HG03175 (cell line): ENCODE measurements around the gene IGF1R.

Experiments used
- ATAC-seq: cut with Tn5 transposase; IDR thresholded peaks from one replicate; pipeline ENCODE4 v1.9.1; 2021; ENCODE audit warnings: mild to moderate bottlenecking, moderate library complexity; ENCODE audit not compliant: unreplicated experiment

IGF1R gene

DNA sequence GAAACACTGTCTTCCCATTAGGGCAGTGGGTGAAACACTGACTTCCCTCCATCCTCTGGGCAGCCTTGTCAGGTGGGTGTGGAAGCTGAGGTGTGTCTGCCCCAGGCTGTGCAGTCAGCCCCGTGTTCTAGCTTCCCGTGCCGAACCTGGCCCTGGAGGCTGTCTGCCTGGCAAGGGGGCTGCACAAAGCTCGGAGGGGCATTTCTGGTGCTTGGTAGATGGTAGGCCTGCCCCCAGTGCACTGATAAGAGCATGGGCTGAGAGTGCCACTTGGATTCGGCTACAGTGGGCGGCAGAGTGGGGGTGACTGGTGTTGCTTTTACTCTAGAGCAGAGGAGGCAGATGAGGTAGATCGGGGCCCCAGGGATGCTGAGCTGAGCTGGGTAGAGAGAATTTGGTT, 21.3 kb downstream of the IGF1R start:
- ATAC-seq = no peak

DNA sequence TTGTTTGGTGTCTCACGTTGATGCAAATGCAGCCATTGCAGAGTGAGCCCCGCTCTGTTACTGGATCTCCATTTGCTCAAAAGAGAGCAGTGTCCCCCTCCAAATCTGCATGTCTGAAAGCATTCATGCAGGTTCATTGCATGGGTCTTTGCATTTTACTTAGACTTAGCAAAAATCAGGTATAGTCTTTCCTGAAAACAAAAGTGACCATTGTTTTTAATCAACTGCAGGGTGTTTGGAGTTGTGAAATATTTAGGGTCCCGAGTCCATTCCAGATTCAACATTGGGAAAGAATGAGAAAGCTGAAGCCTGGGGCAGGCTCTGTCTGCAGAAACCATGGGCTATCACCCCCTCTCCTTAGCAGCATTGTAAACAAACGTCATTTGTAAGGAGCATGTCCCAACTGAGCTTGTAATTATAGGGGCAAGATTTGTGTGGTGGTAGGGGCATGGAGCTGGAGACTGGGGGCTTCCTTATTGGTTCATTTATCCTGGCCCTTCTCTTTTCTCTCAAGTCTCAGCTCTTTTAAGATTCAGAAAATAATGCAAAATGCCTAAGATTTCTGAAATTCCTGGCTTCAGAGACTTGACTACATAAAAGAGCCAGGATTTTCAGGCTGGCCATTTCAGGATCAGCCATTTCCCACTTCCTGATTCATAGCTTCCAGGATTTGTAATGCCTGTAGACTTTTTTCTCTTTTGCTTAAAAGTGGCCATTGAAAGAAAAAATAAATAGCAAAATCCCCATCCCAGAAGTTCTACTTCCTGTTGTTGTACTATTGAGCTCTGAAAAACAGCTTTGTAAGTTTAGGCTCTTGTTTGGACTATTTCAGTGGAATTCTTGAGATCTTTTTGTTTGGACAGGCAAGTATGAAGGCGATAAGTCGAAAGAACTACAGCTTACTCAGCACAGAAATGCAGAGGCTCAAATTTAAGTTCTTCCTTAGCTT, 23.0 kb downstream of the IGF1R start:
- ATAC-seq = no peak

DNA sequence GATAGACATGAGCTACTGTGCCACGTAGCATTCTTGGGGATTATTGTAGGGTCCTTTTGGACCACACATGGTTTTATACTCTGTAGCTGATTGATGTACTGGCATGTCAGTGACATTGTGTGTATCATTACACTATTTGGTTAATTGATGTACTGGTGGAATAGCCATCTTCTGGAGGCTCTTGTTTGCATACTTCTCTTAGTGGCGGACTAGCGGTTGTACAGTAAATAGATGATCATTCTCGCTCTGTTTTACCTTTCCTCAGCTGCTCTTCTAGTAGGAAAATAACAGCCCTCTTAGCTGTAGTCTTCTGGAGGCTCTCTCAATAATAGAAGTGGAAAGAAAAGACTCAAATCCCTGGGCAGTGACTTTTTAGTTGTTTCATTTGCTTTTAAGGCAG, 24.8 kb downstream of the IGF1R start:
- no peak for ATAC-seq

GRCh38 chr15:98674336-98674735, 26.0 kb downstream of the IGF1R start:
- ATAC-seq = no peak

DNA sequence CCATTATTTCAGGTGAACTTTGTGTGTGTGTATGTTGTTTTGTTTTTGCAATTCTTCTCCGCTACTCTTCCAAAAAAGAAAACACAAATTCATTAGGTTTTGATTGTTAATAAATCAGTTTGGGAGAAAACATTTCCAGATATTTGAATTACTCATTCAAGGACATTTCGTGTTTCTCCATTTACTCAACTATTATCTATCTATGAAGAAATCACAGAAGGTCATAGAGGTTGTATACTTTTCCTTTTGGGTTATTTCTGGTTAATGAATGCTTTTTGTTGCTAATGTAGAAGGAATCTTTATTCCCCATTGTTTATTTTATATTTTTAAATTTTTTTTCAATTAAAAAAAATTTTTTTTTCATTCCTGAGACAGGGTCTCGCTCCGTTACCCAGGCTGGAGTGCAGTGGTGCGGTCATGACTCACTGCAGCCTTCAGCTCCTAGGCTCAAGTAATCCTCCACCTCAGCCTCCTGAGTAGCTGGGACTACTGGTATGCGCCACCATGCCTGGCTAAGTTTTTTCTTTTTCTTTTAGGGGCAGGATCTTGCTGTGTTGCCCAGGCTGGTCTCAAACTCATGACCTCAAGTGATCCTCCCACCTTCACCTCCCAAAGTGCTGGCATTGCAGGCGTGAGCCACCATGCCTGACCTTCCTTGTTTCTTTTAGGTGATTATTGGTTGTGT, 28.4 kb downstream of the IGF1R start:
- ATAC-seq = no peak

- no peak for ATAC-seq
Measured at GRCh38 chr15:98677345-98678059, 29.2 kb downstream of the IGF1R start.

DNA sequence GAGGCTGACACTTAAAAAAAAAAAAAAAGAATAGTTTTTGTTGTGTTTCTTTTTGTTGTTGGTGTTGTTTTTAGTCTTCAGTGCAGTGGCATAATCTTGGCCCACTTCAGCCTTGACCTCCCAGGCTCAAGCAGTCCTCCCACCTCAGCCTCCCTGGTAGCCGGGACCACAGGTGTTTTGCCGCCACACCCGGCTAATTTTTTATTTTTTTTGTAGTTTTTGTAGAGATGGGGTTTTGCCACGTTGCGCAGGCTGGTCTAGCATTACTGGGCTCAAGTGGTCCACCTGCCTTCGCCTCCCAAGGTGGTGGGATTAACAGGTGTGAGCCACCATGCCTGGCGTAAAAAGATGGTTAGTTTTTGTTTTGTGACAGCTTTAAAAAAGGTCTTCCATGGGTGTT, 30.1 kb downstream of the IGF1R start:
- no peak for ATAC-seq

DNA sequence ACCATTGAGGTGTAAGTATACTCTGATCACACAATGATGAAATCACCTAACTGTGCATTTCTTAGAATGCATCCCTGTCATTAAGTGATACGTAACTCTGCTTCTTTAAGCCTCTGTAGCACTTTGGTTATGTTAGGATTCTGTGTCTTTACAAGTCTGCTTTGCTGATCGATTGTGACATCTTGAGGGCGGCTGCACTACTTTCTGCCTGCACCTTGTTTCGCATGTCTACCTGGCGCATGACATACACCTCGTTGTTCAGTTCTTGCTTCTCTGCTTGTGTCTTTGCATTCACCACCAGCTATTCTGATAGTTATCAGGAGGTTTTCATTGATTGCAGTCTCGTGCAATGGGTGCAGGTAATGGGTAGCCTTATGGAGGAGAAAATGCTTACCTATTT, 32.7 kb downstream of the IGF1R start:
- no peak for ATAC-seq

- ATAC-seq = no peak
Measured at GRCh38 chr15:98682992-98683701, 34.8 kb downstream of the IGF1R start.

DNA sequence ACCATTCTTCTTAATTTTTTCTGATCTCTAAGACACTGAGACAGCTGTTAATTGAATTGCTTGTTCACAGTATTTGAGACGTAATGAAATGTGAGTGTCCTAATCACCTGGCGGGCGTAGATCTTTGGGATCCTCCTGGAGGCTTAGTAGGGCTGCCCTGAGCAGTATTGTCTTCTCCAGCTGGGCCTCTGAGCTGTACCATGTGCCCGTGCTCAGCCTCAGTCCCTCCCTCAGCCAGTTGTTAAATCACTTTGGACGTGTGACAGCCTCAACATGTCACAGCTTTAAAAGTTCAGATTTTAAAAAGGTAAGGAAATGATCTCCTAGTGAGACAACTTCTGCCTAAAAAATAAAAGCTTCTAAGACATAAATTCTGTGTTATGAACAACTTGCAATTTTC, 35.5 kb downstream of the IGF1R start:
- no peak for ATAC-seq

- ATAC-seq = no peak
Measured at GRCh38 chr15:98684436-98684835, 36.1 kb downstream of the IGF1R start.

DNA sequence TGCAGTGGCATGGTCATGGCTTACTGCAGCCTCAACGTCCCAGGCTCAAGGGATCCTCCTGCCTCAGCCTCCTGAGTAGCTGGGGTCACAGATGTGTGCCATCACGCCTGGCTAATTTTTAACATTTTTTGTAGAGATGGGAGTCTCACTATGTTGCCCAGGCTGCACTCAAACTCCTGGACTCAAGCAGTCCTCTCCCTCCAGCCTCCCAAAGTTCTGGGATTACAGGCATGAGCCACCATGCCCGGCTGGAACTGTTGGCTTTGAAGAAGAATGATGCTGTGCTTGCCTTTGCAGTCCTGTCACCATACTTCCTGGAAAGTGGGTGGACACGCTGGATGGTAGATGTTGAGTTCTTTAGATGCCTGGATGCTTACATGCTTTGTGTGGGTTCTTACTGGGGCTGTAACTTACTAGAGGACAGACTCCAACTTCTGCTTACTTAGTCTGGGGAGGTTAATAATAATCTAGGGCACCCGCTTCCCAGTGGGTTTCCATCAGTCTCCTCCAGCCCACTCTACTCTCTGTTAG, 36.7 kb downstream of the IGF1R start:
- no peak for ATAC-seq

DNA sequence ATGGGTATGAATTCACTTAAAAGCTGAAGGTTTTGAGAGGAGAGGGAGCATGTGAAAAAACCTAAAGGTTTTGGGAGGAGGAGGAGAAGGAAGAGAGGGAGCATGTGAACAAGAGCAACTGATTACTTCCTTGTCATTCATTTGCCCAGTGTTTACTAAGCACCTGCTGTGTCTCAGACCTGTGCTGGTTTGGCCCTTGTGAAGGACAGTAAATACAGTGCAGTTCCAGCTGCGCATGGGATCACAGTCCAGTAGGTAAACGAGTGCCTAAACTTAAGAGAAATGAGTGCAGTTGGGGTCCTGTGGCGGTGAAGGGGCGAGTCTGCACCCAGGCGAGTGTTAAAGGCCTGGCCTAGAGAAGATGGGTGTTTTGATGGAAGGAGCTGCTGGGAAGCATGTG, 38.6 kb downstream of the IGF1R start:
- ATAC-seq = no peak

- ATAC-seq = no peak
Measured at GRCh38 chr15:98689431-98689861, 41.1 kb downstream of the IGF1R start.

GRCh38 chr15:98690272-98690950, 42.1 kb downstream of the IGF1R start:
- no peak for ATAC-seq

DNA sequence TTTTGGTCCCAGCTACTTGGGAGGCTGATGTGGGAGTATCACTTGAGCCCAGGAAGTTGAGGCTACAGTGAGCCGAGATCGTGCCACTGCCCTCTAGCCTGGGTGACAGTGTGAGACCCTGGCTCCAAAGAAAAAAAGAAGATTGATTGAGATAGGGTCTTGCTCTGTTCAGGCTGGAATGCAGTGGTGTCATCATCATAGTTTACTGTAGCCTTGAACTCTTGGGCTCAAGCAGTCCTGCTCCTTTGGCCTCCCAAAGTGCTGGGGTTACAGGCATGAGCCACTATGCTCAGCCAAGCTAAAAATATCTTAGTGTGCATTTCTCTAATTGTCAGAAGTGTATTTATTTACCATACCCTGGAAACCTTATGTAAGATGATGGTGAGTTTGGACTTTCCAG, 43.9 kb downstream of the IGF1R start:
- ATAC-seq = no peak

DNA sequence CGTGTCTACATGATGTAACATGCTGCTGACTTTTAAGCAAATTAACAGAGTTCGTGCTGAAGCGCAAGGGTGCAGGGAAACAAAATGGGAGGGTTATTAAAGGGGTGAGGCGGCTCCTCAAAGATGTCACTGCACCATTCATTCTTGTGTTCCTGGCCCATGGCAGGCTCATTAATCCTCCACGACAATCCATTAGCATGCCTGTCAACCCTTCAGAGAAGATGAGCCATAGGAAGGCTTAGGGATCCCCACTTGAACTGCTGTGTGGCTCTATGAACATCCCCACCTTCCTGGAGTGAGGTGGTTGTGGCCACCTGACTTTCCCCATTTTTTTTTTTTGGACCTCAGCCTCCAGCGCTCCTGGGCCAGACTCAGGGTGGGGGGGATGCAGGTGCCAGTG, 45.8 kb downstream of the IGF1R start:
- no peak for ATAC-seq

GRCh38 chr15:98698792-98699191, 50.5 kb downstream of the IGF1R start:
- ATAC-seq = no peak

- no peak for ATAC-seq
Measured at GRCh38 chr15:98699591-98700424, 51.5 kb downstream of the IGF1R start.
